DMS153 treated with DMSO at 0.1 percent for 48 hours (cell line): ENCODE data around the gene ARHGAP28.
"Not testable (repeated sequence)": the region's sequence is repeated elsewhere in the genome, so short reads cannot be mapped to it uniquely, and the experiment has no call there.

Source experiments
- DNase-seq: peaks from one replicate; lab custom pipeline; 2025; ENCODE audit not compliant: unreplicated experiment; lab: John Stamatoyannopoulos, UW

Gene ARHGAP28

DNA sequence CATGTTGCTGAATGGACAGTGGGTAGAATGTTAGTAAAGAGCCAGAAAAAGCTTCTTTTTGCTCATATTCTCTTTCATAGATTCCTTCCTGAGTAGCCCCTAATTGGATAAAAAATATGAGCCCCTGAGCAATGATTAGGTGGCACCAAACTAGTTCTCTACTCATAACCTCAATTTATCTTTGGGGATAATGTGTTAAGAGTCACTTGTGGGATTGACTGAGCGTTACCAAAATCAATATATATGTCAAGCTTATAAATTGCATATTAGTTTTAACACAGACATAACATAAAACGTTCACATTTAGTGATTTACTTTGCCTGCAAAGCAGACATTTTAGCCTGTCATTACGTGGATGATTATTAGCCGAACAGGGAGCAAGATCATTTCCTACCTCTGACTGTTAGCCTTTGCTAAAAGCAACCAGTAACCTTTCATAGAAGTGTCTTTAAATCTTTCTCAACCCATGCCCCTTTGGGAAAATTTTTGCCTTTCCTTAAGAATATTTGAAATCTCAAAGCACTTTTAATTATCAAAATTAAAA lies 85.4 kb downstream of the ARHGAP28 start:
- no peak for DNase-seq

DNA sequence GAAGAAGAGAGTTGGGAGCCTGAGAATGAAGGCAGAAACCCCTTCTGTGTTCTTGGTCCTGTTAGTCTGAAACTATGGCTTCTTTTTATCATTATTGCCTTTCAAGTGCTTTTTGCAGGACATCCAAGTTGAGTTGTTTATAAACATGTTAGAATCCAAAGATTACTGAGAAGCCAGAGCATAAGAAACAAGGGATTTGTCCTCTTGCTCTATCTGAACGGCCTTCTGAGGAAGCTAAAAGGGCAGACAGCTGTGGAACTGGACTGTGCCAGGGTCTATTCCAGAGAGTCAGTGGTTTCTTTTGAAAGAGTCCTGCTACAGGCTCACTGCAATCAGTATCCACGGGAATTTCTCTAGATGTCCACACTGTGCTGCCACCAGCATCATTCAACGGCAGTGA lies 86.6 kb downstream of the ARHGAP28 start:
- DNase-seq, result no peak

DNA sequence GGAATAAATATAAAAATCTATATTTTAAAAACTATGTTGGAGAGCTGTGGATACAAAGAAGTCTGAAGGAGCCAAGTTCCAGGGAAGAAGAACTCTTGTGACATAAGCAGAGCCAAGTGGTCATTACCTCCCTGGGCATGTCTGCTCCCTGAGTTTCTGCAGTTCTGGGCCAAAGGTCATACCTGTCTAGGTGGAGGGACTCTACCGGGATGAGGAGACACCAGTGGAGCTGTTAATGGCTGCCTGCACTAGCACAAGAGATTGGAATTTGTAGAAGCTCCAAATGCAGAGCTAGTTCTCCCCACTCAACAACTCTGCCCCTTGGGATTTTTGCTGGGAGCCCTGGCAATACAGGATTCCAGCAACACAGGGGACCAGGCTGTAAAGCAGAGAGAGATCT lies 89.8 kb downstream of the ARHGAP28 start:
- DNase-seq, result no peak

DNA sequence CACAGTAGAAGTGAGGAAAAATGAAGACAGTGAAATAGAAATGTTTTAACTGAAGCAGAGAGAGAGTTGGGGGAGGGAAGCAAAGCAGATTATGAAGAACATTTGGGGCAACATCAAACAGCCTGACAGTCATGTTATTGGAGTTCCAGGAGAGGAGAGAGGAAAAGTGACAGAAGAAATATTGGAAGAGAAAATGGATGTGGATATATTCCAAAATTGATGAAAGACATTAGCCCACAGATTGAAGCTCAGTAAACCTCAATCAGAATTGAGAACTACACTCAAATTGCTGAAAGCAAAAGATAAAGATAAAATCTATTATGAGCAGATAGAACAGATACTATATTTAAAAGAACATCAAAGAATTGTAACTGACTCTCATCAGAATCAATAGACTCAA lies 90.8 kb downstream of the ARHGAP28 start:
- no peak for DNase-seq

DNA sequence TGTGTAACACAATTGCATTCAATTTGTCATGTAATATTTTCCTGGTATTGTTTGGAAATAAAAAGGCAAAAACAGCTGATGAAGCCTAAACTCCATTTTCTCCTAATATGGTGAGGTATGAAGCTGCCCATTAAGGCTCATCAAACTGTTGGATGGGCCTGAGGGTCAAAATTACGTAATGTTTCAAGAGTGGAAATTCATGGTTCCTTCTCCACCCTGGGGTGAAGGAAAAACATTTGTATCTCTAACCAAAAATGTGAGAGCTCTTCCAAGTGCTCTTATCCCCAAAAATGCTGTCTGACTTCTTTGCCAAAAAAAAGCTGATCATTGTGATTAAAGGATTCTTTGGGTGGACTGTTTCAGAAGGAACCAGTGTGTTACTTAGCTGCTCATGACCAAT lies 91.8 kb downstream of the ARHGAP28 start:
- DNase-seq, result no peak

DNA sequence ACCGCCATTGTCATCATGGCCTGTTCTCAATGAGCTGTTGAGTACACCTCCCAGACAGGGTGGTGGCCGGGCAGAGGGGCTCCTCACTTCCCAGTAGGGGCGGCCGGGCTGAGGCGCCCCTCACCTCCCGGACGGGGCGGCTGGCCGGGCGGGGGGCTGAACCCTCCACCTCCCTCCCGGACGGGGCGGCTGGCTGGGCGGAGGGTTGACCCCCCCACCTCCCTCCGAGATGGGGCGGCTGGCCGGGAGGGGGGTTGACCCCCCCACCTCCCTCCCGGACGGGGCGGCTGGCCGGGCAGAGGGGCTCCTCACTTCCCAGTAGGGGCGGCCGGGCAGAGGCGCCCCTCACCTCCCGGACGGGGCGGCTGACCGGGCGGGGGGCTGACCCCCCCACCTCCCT lies 97.6 kb downstream of the ARHGAP28 start:
- not testable (repeated sequence) for DNase-seq

DNA sequence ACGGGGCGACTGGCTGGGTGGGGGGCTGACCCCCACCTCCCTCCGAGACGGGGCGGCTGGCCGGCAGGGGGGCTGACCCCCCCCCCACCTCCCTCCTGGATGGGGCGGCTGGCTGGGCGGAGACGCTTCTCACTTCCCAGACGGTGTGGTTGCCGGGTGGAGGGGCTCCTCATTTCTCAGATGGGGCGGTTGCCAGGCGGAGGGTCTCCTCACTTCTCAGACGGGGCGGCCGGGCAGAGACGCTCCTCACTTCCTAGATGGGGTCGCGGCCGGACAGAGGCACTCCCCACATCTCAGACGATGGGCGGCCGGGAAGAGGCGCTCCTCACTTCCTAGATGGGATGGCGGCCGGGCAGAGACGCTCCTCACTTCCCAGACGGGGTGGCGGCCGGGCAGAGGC lies 98.0 kb downstream of the ARHGAP28 start:
- not testable (repeated sequence) for DNase-seq

DNA sequence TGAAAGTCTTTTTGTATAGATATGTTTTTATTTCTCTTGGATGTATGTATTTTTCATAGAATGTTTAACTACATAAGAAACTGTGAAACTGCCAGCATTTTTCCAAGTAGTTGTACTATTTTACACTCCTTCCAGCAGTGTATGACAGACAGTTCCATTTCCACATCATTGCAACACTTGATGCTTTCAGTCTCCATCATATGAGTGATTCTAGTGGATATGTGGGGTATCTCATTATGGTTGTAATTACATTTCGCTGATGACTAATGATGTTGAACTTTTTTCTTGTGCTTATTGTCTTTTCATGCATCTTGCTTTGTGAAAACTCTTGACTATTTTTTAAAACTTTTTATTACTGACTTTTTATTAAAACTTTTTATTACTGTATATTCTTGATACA lies 101.4 kb downstream of the ARHGAP28 start:
- no peak for DNase-seq

DNA sequence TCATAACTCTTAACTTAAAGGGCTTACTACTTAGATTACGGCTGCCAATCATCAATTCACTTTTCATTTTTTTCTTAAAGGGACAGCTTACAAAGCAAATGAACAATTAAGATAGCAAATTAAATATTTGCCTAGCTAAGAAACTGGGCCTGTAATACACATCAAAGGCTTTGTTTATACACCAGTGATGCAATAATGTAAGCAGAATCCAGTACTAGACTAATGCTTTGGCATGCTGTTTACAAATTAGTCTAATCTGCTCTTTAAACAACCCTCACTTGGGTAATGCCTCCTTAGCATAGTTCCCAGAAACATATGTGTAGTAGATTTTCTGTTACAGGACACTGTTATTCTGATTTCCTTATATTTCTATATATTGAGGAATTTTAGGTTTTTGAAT lies 105.8 kb downstream of the ARHGAP28 start:
- no peak for DNase-seq

DNA sequence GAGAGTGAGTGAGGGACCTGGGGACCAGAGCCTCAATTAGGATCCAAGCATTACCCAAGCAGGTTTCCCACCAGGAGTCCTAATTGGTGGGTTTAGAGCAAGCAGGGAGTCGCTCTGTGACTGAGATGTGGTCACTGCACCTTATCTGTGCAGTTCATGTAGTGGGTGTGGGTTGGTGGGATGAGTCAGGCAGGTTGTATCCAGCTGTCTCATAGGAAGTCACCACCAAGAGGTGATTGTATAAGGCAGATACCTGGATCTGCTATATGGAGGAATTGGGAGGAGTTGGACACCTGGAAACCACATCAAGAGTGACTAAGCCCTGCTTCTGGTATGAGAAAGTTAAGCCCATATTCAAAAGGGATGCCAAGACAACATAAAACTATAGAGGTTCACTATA lies 106.8 kb downstream of the ARHGAP28 start:
- DNase-seq, result no peak

DNA sequence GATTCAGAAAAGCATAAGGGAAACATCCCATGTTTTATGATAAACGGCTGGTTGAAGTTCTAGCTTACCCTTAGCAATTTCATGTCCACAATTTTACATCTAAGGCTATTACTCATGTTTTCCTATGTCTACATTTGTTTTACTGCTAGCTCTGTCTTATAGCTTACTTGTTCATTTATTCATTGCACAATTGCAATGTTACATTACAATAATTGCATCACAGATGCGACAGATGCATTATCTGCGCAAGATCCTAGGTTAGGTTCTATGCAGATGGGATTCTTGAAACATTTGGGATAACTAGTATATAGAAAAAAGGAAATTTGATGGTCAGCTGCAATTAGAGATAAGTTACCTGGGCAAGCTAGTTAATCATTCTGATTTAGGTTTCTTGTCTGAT lies 108.4 kb downstream of the ARHGAP28 start:
- DNase-seq, result no peak

DNA sequence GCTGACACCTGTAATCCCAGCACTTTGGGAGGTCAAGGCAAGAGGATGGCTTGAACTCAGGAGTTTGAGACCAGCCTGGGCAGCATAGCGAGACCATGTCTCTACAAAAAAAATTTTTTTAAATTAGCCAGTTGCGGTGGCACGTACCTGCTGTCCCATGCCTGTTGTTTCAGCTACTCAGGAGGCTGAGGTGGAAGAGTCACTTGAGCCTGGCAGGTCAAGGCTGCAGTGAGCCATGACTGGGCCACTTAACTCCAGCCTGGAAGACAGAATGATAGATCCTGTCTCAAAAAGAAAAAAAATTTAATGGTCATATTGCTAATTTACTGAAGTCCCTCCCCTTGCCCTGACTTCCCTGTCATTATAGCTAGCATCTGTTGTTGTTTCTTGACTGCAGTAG lies 112.6 kb downstream of the ARHGAP28 start:
- DNase-seq, result no peak

DNA sequence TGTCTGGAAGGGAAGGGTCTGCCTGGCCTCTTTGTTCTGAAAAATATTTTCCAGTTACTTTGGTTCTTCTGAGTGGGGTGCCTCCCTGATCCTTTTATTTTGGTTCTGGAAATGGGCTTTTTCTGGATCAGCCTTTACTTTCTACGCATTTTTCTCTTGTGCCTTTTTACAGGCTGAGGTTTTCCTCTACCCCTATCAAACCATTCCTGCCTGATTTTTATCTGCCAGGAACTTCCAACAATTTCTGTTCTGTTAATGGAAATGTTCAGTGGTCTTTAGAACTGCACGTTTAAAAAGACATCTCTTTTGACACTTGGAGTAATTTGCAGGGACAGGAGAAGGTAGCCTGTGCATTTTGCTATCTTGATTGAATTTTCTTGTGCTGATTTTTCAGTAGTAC lies 113.8 kb downstream of the ARHGAP28 start:
- no peak for DNase-seq

DNA sequence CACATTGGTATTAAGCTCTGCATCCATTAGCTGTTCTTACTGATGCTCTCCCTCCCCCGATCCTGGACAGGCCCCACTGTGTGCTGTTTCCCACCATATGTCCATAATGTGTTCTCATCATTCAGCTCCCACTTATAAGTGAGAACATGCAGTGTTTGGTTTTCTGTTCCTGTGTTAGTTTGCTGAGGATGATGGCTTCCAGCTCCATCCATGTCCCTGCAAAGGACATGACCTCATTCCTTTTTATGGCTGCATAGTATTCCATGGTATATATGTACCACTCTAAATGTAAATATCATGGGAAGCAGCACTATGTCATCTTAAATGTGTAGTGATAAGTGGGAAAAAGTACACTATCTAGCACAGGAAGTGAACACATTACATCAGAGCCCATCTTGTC lies 116.0 kb downstream of the ARHGAP28 start:
- not testable (repeated sequence) for DNase-seq

DNA sequence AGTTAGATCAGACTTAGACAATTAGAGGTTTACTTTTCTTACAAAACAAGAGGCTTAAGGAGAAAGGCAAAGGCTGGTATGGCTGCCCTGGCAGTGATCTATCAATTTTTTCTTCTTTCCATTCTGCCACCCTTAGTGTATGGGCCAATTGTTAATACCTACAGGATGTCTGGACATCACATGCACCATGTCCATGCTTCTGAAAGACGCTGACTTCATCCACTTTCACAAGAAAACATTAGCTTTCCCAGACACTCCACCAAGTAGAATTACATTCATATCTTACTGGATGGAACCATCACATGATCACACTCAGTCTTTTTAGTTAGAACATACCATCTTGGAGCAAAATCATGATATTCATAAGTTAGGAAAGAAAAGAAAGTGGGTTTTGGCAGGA lies 120.9 kb downstream of the ARHGAP28 start:
- no peak for DNase-seq

DNA sequence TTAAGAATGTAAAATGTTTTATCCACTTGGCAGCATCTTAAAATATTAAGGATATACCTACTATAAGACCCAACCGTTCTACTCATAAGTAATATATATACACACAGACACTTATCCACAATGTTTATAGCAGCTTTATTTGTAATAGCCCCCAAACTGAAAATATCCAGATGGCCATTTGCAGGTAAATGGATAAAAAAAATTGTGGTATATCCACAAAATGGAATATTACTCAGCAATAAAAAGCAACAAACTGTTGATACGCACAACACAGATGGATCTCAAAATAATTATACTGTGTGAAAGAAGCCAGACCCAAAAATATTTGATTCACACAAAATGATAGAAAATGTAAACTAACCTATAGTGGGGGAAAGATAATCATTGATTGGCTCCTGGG lies 122.0 kb downstream of the ARHGAP28 start:
- no peak for DNase-seq

DNA sequence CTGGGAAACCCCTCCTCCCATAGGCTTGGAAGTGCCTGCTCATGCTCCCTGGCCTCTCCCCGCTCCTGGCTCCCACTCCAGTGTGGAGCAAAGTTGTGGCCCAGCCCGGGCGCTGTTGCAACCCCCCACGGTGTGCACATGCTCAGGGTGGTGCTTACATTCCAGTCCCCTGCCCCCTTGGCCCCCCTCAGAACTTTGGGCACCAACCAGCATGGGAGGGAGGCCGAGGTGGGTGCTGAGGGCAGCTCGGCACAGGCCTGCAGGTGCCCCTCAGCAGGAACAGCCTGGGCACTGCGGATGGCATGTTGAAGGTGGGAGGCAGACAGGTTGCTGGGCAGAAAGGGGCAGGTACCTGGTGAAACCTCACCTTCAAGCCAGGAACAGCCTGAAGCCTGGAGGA lies 125.3 kb downstream of the ARHGAP28 start:
- DNase-seq, result no peak

DNA sequence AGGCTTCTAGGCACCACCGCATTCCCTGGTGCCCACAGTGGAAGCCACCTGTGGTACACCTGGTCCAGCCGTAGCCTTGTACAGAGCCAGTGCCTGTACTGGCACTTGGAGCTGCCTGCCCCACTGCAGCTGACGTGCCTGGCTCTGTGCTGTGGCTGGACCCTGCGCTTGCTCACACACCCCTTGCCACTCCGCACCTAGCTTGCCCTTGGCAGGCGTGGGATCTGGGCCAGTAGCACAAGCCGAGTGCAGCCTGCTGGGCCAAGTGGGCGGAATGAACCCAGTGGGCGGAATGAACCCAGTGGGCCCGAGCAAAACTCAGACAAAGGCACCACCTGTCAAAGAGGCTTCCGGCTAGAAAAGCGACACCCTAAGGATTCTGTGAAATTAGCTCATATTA lies 126.3 kb downstream of the ARHGAP28 start:
- no peak for DNase-seq

DNA sequence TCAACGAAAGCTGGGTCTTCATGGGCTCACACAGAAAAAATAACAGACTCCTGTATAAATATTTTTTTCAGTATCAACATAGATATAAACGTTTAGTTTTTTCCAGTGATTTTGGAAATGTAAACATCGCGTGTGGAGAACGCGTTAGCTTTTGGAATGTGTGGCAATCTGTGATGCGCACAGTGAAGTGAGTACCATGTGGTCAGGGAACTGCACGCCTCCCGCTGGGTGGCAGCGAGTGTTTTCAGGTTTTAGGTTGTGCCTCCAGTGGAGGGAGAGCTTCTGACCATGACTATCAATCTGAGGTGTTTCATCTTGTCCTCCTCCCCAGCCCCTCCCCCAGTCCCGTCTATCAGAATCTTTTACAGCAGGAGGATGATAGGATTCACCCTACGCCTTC lies 127.8 kb downstream of the ARHGAP28 start:
- no peak for DNase-seq

DNA sequence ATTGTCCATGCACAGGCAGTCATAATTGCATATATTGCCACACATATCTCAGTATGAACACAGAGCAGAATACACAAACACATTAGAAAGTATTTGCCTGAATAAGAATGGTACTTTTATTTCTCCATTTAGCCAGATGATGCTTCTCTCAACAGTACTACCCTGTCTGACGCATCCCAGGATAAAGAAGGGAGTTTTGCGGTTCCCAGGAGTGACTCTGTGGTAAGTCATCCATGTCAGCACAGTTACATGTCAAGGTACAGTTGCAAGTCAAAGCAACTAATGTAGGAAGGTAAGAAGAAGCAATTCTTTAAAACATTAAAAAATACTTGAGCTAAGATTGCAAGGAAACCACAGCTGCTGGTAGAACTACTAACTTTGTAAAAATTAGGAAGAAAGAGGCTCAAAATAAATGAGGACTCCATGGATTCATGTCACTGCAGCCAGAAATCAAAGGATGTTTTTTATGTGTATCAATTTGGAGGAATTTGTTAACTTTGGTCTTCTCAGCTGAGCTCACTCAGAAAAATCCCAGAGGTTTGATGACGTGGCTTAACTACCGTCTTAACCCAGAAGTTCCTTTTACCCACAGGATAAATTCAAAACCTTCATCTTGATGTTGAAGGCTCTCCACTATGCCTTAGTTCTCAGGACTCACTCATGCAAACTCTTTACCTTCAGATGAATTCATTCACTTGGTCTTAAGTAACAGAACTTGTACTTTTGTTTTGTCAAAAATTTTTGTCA lies 130.3 kb downstream of the ARHGAP28 start:
- DNase-seq, result no peak

DNA sequence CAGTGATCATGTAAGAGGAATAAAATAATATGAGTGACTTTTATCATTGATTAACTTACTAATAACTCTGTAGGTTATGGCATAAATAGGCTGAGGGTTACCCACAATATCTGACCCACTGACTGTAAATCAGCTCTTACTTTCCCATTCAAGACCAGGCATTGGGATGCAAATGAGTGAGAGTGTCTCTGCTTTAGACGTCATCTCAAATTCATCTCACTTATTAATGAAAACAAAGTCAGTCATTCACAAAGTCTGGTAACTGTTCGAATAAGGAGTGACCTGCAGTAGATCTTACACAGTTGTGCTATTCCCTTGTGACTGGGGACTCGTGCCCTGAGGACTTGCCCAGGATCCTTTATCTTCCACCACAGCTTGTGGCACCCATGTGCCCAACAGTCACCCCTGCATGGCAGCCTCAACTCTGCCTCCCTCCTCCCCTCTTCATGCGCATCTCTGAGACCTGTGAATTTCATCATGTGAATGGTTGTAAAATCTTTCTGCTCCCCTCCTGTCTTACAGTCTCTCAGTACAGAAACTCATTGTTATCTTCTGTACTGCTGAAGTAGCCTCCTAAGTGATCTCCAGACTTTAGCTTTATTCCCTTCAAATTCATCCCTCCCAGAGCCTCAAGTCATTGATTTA lies 131.4 kb downstream of the ARHGAP28 start:
- no peak for DNase-seq

DNA sequence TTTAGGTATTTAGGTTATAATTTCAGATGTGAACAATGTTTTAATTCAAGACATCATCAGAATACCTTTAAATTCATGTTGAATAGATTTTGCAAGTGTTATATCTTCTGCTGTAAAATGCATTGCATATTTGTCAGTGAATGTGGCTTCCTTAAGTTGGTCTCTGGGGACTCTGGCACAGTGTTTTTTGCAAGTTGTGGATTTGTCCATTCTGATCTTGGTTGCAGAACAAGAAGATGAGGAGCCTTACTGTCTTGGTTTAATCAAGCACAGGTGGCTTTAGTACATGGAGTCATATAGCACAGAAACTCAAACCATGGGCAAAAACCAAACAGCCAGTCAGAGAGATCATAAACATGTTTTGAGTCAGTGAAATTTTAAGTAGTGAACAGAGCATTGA lies 135.7 kb downstream of the ARHGAP28 start:
- no peak for DNase-seq
